ENCODE data around the gene NPC1L1. TPM values are rescaled to one million over a fixed set of nuclear protein-coding genes. Genes with fewer than 3 reads are reported as not detected.
"Not testable (repeated sequence)": the region's sequence is repeated elsewhere in the genome, so short reads cannot be mapped to it uniquely, and the experiment has no call there.

NPC1L1 gene
- total RNA-seq, 4 donors from 2014 or later: 0.08 to 0.19 TPM; not detected in 2

DNA sequence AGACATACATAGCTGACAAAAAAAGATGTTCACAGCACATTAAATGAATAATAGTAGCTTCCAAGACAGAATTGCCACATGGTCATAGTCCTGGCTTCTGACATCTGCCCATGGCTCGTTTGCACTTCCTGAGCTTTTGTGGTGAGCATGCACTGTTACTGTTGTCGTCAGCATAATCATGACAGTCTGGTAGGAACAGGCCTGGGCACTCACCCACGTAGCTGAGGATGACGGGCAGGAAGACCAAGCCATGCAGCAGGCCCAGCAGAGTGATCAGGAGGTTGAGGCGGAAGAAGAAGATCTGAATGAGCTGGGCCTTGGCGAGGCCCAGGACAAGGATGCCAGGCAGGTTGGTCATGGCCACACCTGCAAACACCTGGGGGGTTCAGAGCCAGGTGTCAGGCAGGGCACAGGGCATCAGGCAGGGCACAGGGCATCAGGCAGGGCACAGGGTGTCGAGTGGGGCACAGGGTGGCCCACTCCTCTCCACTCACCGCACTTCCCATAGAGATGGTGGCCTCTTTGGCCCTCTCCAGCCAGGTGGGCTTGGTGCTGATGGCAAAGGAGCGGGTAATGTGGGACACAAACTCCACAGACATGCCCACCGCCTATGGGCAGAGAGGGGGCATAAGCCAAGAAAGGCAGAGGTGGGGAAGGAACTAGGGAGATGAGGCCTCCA is 25.4 kb downstream of the NPC1L1 start:
- H3K9me3 ChIP-seq: no peaks in the 10 kb centered on the region
- WGBS, 2 donors: 51 to 61% methylated on average over 4 to 6 of the region's 10 CpGs
- no peak overlapping the region for H3K4me3 ChIP-seq
- no peaks in the 10 kb centered on the region for H3K36me3 ChIP-seq
- peaks cover 0 to 15% (median 0%) of the 10 kb centered on the region in 3 donors for H3K4me1 ChIP-seq
- no peak for DNase-seq
- no peaks in the 10 kb centered on the region for H3K27me3 ChIP-seq
- TF ChIP-seq, protein P1, sequence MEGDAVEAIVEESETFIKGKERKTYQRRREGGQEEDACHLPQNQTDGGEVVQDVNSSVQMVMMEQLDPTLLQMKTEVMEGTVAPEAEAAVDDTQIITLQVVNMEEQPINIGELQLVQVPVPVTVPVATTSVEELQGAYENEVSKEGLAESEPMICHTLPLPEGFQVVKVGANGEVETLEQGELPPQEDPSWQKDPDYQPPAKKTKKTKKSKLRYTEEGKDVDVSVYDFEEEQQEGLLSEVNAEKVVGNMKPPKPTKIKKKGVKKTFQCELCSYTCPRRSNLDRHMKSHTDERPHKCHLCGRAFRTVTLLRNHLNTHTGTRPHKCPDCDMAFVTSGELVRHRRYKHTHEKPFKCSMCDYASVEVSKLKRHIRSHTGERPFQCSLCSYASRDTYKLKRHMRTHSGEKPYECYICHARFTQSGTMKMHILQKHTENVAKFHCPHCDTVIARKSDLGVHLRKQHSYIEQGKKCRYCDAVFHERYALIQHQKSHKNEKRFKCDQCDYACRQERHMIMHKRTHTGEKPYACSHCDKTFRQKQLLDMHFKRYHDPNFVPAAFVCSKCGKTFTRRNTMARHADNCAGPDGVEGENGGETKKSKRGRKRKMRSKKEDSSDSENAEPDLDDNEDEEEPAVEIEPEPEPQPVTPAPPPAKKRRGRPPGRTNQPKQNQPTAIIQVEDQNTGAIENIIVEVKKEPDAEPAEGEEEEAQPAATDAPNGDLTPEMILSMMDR (IDR thresholded peaks at IDR 0.05): no peak
- TF ChIP-seq POLR2A (IDR thresholded peaks at IDR 0.05): no peak
- intact Hi-C loops (cut with DNase I): no loop called here
- peak overlapping the region; percentile 31 to 81 (median 63) for H3K27ac ChIP-seq

- Histone ChIP-seq H3K4me1 (peaks cover 0 to 15% (median 0%) of the 10 kb centered on the region in 3 donors), H3K36me3 (no peaks in the 10 kb centered on the region), H3K27ac (no peak overlapping the region), H3K4me3 (no peak overlapping the region), H3K27me3 (no peaks in the 10 kb centered on the region), H3K9me3 (no peaks in the 10 kb centered on the region)
- intact Hi-C loops (cut with DNase I): no loop called here
- WGBS, 2 donors: 90% methylated on average over 2 of the region's 7 CpGs; no CpG with 5 or more reads in 1 of the 2 donors
- no peak for DNase-seq
- TF ChIP-seq, protein P1 (IDR thresholded peaks at IDR 0.05): no peak
- no peak for TF ChIP-seq POLR2A (IDR thresholded peaks at IDR 0.05)
Measured at GRCh38 chr7:44512736-44513135, 28.4 kb downstream of the NPC1L1 start.

GRCh38 chr7:44511863-44512468 is 29.2 kb downstream of the NPC1L1 start:
- DNase-seq: no peak
- intact Hi-C loops (cut with DNase I): no loop called here
- Histone ChIP-seq H3K36me3 (no peaks in the 10 kb centered on the region), H3K9me3 (no peaks in the 10 kb centered on the region), H3K4me1 (peaks cover 0 to 15% (median 0%) of the 10 kb centered on the region in 3 donors), H3K4me3 (no peak overlapping the region), H3K27me3 (no peaks in the 10 kb centered on the region), H3K27ac (no peak overlapping the region)
- TF ChIP-seq POLR2A (IDR thresholded peaks at IDR 0.05): no peak
- WGBS, 2 donors: 23 to 65% methylated on average over 2 to 4 of the region's 4 CpGs

DNA sequence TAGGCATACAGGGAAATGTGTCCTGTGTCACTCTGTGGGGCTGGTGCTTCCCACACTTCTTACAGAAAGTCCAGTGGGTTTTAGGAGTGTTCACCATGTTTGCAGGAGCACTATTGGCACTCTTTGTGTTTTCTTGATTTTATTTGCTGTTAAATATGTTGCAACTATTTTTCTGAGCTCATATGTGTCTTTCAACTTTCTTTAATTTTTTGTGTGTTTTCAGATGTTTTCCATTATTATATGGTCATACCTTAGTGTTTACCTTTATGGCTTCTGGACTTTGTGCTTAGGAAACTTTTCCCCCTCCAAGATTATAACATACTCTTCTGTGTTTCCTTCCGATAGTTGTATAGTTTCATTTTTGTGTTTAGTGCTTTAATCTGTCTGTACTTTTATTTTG is 29.9 kb downstream of the NPC1L1 start:
- 65 to 82% methylated on average over 1 of the region's 1 CpG for WGBS, 2 donors
- H3K9me3 ChIP-seq: no peaks in the 10 kb centered on the region
- H3K27ac ChIP-seq: no peak overlapping the region
- DNase-seq: no peak
- TF ChIP-seq, protein P1 (IDR thresholded peaks at IDR 0.05): no peak
- no peak for TF ChIP-seq POLR2A (IDR thresholded peaks at IDR 0.05)
- no peaks in the 10 kb centered on the region for H3K36me3 ChIP-seq
- H3K4me3 ChIP-seq: no peak overlapping the region
- intact Hi-C loops (cut with DNase I): no loop called here
- H3K4me1 ChIP-seq: peaks cover 0 to 15% (median 0%) of the 10 kb centered on the region in 3 donors
- H3K27me3 ChIP-seq: no peaks in the 10 kb centered on the region

- Histone ChIP-seq H3K9me3 (no peaks in the 10 kb centered on the region), H3K27me3 (no peaks in the 10 kb centered on the region), H3K4me3 (no peak overlapping the region), H3K36me3 (no peaks in the 10 kb centered on the region), H3K4me1 (no peaks in the 10 kb centered on the region), H3K27ac (no peak overlapping the region)
- intact Hi-C loops (cut with DNase I): no loop called here
- TF ChIP-seq, protein P1 (IDR thresholded peaks at IDR 0.05): no peak
- TF ChIP-seq POLR2A (IDR thresholded peaks at IDR 0.05): no peak
- WGBS, 2 donors: 44 to 46% methylated on average over 2 of the region's 2 CpGs
- no peak for DNase-seq
Measured at GRCh38 chr7:44508328-44509030, 32.7 kb downstream of the NPC1L1 start.

DNA sequence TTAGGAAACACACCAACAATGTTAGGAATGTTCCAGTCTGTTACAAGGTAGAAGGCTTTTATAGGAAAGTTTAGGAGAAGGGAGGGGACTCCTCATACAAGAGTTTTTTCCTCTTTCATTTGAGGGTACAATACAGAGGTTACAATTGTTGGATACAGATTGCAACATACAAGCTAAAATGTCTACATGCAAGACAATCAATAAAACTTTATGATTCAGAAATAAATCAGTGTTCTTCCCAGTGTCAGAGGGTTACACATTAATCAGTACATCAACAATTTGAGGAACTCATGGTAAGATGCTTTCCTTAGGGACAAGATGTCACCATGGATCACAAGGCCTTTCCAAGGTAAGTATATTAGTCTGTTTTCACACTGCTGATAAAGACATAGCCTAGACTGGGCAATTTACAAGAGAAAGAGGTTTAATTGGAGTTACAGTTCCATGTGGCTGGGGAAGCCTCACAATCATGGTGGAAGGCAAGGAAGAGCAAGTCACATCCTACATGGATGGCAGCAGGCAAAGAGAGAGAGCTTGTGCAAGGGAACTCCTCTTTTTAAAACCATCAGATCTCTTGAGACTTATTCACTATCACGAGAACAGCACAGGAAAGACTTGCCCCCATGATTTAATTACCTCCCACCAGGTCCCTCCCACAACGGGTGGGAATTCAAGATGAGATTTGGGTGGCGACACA is 34.4 kb downstream of the NPC1L1 start:
- 70 to 73% methylated on average over 3 of the region's 3 CpGs for WGBS, 2 donors

More for the DNA sequence above, 34.4 kb downstream of the NPC1L1 start:
- H3K36me3 ChIP-seq; H3K4me3 ChIP-seq; H3K9me3 ChIP-seq; H3K27ac ChIP-seq; intact Hi-C loops (cut with DNase I); H3K4me1 ChIP-seq; H3K27me3 ChIP-seq; DNase-seq: not testable (repeated sequence)

Data from esophagus squamous epithelium (tissue), 5 donors.